HL-60/S4 treated with retinoic acid at 250 ng/mL for 4 days and 3 days (cell line): ENCODE data around the gene NLGN4X.

Source experiments
- in situ Hi-C: fragments of 300-500 bp; cut with MboI; formaldehyde crosslinking; loops from 2 replicates; pipeline ENCODE4 v1.7.0; 2022; ENCODE audit warnings: low sequenced_read_pairs

NLGN4X gene

GRCh38 chrX:6228720-6229119 is at the start of gene NLGN4X:
Gene NLGN4X, minus strand, starts transcription at chrX:6228867. Its CDS starts 77,401 bp downstream, at chrX:6151466.
- in situ Hi-C loops: no loop called here

GRCh38 chrX:6266041-6266440 is 37.4 kb upstream of the NLGN4X start:
- in situ Hi-C loops: no loop called here

- in situ Hi-C loops: no loop called here
Measured at GRCh38 chrX:6262959-6263358, 34.3 kb upstream of the NLGN4X start.

- in situ Hi-C loops: no loop called here
Measured at GRCh38 chrX:6257025-6257424, 28.4 kb upstream of the NLGN4X start.

DNA sequence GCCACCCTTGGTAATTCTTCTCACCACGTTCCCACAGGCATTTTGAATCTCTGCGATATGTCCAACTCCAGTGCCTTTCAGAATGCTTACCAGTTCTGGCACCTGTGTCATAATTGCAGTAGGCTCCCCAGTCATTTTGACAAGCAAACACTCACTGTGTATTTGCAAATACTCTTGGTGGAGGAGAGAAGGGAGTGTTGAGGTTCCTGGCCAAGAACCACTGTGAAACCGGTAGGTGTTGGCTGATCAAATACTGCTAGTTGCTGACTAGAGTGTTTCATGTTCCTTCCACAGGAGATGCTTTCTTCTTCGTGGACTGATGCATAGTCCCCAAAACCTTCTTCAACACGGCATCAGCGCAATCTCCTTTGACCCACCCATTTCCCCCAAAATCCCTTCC is 16.0 kb upstream of the NLGN4X start:
- in situ Hi-C loops: no loop called here

- in situ Hi-C loops: no loop called here
Measured at GRCh38 chrX:6238576-6238975, 9.9 kb upstream of the NLGN4X start.

DNA sequence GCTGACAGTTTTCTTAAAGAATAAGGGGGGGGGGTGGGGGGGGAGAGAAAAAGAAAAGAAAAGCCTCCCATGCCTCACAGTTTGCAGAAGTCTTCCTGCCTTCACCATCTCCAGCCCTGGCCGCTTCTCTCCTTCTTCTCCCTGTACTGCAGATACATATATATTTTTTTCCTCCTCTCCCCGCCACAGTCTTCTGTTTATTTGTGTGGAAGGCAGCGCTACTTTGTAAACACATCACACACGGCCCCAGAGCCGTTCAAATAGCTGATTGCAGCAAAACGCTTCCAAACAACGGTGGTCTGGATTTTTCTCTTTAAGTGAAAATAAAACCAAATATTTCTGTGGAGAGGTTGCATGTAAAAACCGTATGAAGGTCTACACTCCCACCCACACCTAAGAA is 732 bp downstream of the NLGN4X start:
- in situ Hi-C loops: no loop called here

DNA sequence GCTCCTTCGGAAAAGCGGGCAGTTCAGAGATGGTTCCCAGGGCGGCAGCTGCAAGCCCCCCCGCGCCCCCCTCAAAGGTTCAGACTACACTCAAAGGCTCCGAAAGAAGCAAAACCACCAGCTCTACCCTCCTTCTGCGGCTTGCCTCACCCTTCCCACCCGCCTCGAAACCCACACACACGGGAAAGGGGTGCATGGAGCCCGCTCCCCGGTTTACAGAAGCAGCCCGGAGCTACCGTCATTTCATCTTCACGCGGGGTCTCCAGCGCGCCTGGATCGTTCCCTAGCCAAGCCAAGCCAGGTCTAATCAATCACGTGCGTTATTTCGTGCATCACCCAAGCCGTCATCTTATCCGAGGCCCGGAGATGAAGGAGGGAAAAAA is 1.2 kb downstream of the NLGN4X start:
- in situ Hi-C loops: no loop called here

GRCh38 chrX:6226596-6227452 is 1.8 kb downstream of the NLGN4X start:
- in situ Hi-C loops: no loop called here

- in situ Hi-C loops: no loop called here
Measured at GRCh38 chrX:6225911-6226595, 2.6 kb downstream of the NLGN4X start.

DNA sequence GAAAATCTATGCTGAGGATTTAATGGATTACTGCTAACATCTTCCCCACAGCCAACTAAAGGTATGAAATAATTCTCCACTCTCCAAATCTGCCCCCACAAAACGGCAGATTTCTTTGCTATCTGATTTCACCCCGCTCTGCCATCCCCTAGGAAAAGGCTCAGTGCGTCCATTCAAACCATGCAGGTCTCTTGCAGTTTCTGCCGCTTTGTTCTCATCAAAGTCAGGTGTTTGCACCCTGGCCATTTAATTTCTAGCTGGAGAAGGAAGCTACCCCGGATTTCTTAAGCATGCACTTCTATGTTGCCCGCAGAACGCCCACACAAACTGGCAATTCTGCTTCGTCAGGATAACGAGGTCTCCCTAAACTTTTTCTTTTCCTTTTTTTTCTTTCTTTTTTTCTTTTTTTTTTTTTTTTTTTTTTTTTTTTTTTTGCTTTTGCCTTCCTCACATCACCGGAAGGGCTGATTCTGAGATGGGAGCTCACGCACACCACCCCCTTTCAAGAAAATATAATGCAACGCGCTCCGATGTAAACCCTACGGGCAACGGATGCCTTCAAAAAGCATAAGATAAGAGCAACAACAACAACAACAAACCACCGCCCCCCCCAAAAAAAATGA is 3.3 kb downstream of the NLGN4X start:
- in situ Hi-C loops: no loop called here

DNA sequence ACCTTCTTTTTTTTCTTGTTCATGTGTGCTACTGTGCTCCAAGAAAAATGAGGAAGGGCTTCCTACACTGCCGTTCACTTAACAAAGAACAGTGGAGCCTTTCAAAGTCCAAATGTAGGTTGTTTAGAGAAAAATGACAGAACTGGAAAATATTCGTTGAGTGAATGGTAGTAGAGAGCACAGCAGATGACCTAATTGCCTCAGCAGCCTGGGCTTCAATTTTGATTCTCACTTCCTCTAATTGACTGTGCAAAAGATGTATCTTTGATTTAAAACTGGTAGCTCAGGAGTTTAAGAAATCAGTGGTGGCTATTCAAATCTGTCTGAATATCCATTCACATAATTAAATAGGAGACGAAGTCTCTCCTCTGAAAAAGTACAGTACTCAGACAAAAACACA is 5.2 kb downstream of the NLGN4X start:
- in situ Hi-C loops: no loop called here

DNA sequence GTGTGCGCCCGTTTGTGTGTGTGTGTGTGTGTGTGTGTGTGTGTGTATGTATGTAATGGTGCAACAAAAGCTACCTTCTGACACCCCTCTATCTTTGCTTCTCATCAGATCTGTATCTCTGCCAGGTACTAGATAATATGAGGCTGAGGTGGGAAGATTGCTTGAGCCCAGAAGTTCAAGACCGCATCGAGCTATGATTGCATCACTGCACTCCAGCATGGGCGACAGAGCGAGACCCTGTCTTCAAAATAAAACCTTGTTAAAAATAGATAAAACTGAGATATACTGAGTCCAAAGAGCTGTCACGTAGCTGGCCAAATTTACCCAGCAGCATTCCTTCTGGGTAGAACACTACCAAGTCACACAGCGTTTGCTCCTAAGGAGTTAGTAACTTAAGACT is 18.4 kb downstream of the NLGN4X start:
- in situ Hi-C loops: no loop called here

DNA sequence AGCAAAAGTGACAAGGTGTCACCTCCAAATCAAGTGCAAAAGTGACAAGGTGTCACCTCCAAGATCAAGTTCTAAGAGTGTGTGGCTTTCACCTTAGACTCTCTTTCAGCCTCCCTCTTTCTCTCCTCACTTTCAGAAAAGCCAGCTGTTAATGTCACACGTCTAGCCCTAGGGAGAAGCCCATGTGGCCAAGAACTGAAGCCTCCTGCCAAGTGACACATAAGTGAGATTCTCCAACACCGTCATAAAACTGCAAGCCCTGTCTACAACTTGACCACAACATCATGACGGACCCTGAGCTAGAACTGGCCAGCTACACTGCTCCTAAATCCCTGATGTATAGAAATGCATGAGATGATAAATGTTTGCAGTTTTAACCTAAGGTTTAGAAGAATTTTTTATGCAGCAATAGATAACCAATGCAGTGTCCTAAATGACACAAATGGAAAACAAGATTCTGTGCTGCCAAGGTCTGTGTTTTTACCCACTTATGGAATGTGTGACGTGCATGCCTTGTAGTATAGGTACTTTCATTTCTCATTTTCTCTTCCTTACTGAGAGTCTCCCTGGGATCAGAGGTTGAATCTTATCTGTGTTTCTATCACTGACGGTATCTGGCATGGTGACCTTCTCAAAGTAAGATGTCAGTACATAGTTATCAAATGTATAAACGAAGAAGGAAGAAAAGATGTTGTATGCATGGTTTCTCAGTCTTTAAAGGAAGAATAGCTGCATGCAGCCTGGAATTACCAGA is 25.0 kb downstream of the NLGN4X start:
- in situ Hi-C loops: no loop called here

DNA sequence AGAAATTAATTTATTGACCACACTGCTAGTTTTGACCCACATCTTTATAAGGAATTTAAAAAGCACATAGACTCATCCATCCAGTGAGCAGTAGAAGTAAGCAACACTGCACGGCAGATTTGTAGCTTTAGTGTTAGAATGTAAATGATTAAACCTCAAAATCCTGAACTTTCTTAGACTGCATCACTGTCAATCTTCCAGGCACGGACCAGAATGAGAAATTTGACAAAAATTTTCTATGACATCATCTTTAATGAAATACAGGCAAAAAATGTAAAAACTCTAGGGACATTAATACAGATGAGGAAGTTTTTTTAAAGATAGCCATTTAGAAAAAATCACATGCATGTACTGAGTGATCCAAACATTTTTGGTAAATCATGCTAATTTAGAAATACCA is 29.2 kb downstream of the NLGN4X start:
- in situ Hi-C loops: no loop called here

- in situ Hi-C loops: no loop called here
Measured at GRCh38 chrX:6187256-6187655, 41.4 kb downstream of the NLGN4X start.

GRCh38 chrX:6184900-6185515 is 43.7 kb downstream of the NLGN4X start:
- in situ Hi-C loops: no loop called here

GRCh38 chrX:6175914-6176313 is 52.8 kb downstream of the NLGN4X start:
- in situ Hi-C loops: no loop called here

DNA sequence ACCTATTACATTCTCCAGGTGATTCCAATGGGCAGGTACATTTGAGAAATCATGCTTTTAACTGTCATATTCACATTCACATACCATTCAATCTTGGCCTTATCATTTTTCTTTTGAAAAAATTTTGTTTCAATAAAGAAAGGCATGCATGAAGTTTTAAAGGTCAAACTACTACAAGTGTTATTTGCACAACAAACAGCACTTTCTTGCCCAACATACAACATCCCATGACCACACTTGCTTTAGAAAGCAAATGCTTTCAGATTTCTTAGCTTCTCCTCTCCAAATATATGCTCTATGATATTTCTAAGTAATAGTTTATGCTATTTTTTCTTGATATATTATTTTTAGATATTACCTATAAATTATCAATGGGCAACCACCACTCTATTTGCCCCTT is 58.2 kb downstream of the NLGN4X start:
- in situ Hi-C loops: no loop called here

DNA sequence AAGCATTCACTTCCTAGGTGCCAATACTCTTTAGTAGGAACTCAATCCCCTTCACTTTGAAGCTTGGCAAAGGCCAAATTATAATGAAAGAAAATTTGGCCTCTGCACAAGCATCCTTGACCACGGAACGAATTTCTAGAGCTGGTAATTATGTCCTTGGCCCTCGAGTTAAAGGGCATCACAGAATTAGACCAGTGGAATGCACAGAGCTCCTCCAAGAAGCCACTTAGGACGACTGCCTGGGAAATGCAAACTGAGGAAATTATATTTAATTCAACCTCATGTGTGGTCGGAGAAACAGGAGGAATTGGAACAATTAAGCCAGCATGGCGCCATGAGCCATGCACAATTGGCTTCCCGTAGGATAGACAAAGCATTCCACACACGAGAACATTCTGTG is 59.3 kb downstream of the NLGN4X start:
- in situ Hi-C loops: no loop called here

DNA sequence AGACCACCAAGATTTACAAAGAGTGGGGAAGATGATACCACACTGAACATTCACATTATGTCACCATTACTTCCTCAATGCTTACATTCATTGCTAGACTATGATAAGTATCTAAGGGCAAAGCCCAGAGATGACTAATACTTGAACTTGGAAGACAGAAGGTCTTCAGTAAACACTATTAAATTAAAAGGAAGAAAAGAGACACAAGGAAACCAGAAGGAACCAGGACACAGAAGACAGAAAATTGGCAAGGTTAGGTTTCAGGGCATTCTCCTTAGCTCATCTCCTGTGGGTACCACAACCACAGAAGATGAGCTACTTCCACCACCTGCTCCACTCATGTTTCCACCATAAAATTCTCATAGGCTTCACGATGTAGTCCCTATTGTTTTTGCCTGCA is 64.9 kb downstream of the NLGN4X start:
- in situ Hi-C loops: no loop called here
